ENCODE data around the gene PRRX2.
"Not testable (repeated sequence)": the region's sequence is repeated elsewhere in the genome, so short reads cannot be mapped to it uniquely, and the experiment has no call there.

PRRX2 gene

GRCh38 chr9:129759804-129760502 is 94.5 kb downstream of the PRRX2 start:
- no peak for DNase-seq (ENCODE audit: low read depth, low spot score)

GRCh38 chr9:129760784-129761183 is 95.3 kb downstream of the PRRX2 start:
- not testable (repeated sequence) for DNase-seq (ENCODE audit: low read depth, low spot score)

- no peak for DNase-seq (ENCODE audit: low read depth, low spot score)
Observed at GRCh38 chr9:129761293-129761900, 96.0 kb downstream of the PRRX2 start.

- DNase-seq (ENCODE audit: low read depth, low spot score): no peak
Observed at GRCh38 chr9:129761901-129762369, 96.5 kb downstream of the PRRX2 start.

- DNase-seq (ENCODE audit: low read depth, low spot score): not testable (repeated sequence)
Observed at GRCh38 chr9:129762370-129762984, 97.0 kb downstream of the PRRX2 start.

- DNase-seq (ENCODE audit: low read depth, low spot score): no peak
Observed at GRCh38 chr9:129762985-129763926, 97.8 kb downstream of the PRRX2 start.

- no peak for DNase-seq (ENCODE audit: low read depth, low spot score)
Observed at GRCh38 chr9:129765764-129766317, 100.4 kb downstream of the PRRX2 start.

GRCh38 chr9:129768486-129768885 is 103.0 kb downstream of the PRRX2 start:
- no peak for DNase-seq (ENCODE audit: low read depth, low spot score)

- no peak for DNase-seq (ENCODE audit: low read depth, low spot score)
Observed at GRCh38 chr9:129769669-129770068, 104.2 kb downstream of the PRRX2 start.

GRCh38 chr9:129770741-129771140 is 105.3 kb downstream of the PRRX2 start:
- DNase-seq (ENCODE audit: low read depth, low spot score): no peak

Measured in smooth muscle cell of the brain vasculature (primary cell).